GM23338 (cell line): Measurements from ENCODE around the gene LRMDA. TPM values are rescaled to one million over a fixed set of nuclear protein-coding genes. Genes with fewer than 3 reads are reported as not detected.

Experiments
- ATAC-seq: fragments of 200-7000 bp; cut with Tn5 transposase; 3 replicates; pipeline ENCODE4 v1.9.1; 2020
- DNase-seq: peaks from one replicate; pipeline ENCODE4 v3.0.0-alpha.2; 2015; ENCODE audit warnings: low spot score
- H2AFZ ChIP-seq: fragments of 200-600 bp; sonication (generic); 2 replicates; pipeline ENCODE4 v1.8.0; 2016; ENCODE audit warnings: antibody characterized with exemption, mild to moderate bottlenecking, moderate library complexity
- H3F3A ChIP-seq: fragments of 200-600 bp; sonication (generic); replicated peaks from 2 replicates; pipeline ENCODE4 v1.8.0; 2017; ENCODE audit warnings: antibody characterized with exemption, mixed run types, low read depth
- H3K27ac ChIP-seq: fragments of 200-600 bp; sonication (generic); 2 replicates; pipeline ENCODE4 v1.6.1; 2016; ENCODE audit warnings: low read depth
- H3K27me3 ChIP-seq: fragments of 200-600 bp; sonication (generic); 2 replicates; pipeline ENCODE4 v1.8.0; 2016; ENCODE audit warnings: mild to moderate bottlenecking, mixed run types, moderate library complexity; ENCODE audit not compliant: insufficient read depth
- H3K36me3 ChIP-seq: fragments of 200-600 bp; sonication (generic); 2 replicates; pipeline ENCODE4 v1.8.0; 2016; ENCODE audit warnings: mild to moderate bottlenecking; ENCODE audit not compliant: insufficient read depth
- H3K4me1 ChIP-seq: fragments of 200-600 bp; sonication (generic); 2 replicates; pipeline ENCODE4 v1.8.0; 2016; ENCODE audit warnings: mild to moderate bottlenecking, moderate library complexity; ENCODE audit not compliant: insufficient read depth
- H3K4me2 ChIP-seq: fragments of 200-600 bp; sonication (generic); 2 replicates; pipeline ENCODE4 v1.7.1; 2017; ENCODE audit warnings: mixed run types
- H3K4me3 ChIP-seq: fragments of 200-600 bp; sonication (generic); 2 replicates; pipeline ENCODE4 v1.6.1; 2016; ENCODE audit warnings: mixed run types
- H3K79me2 ChIP-seq: fragments of 200-600 bp; sonication (generic); replicated peaks from 2 replicates; pipeline ENCODE4 v1.8.0; 2017; ENCODE audit warnings: mild to moderate bottlenecking; ENCODE audit not compliant: insufficient read depth
- H3K9me2 ChIP-seq: fragments of 200-600 bp; sonication (generic); 2 replicates; pipeline ENCODE4 v1.8.0; 2017; ENCODE audit not compliant: insufficient read depth
- H4K20me1 ChIP-seq: fragments of 200-600 bp; sonication (generic); replicated peaks from 2 replicates; pipeline ENCODE4 v1.8.0; 2017; ENCODE audit warnings: mild to moderate bottlenecking; ENCODE audit not compliant: insufficient read depth
- H3K27ac Mint-ChIP-seq: 2 replicates; pipeline ENCODE4 v1.8.0; 2020; ENCODE audit warnings: inconsistent platforms, mild to moderate bottlenecking, moderate library complexity, mixed read lengths
- H3K27me3 Mint-ChIP-seq: 3 replicates; pipeline ENCODE4 v1.8.0; 2022; ENCODE audit warnings: low read depth, mild to moderate bottlenecking, moderate library complexity, mixed read lengths, inconsistent platforms; ENCODE audit not compliant: insufficient read depth, poor library complexity
- H3K36me3 Mint-ChIP-seq: 3 replicates; pipeline ENCODE4 v1.8.0; 2021; ENCODE audit warnings: low read depth, mild to moderate bottlenecking, inconsistent platforms, moderate library complexity, mixed read lengths
- H3K4me1 Mint-ChIP-seq: 3 replicates; pipeline ENCODE4 v1.8.0; 2020; ENCODE audit warnings: mild to moderate bottlenecking, inconsistent platforms, mixed read lengths
- H3K4me3 Mint-ChIP-seq: 3 replicates; pipeline ENCODE4 v1.8.0; 2021; ENCODE audit warnings: moderate library complexity, mild to moderate bottlenecking, inconsistent platforms, mixed read lengths
- H3K9me3 Mint-ChIP-seq: 3 replicates; pipeline ENCODE4 v1.8.0; 2020; ENCODE audit warnings: moderate library complexity, mild to moderate bottlenecking, inconsistent platforms, mixed read lengths
- CREB1 ChIP-seq: fragments of 250-450 bp; sonication (Bioruptor Pico); IDR thresholded peaks from 2 replicates; pipeline ENCODE4 v1.5.0; 2020; ENCODE audit warnings: low read depth, mild to moderate bottlenecking, moderate library complexity
- CTCF ChIP-seq, 2 experiments: fragments of 200-600 bp in 1 of 2; sonication (generic) in 1 of 2; conservative IDR thresholded peaks; 2 replicates each; pipeline versions ENCODE4 v1.5.1 to v1.6.1; 2016 to 2017; ENCODE audit warnings: antibody characterized with exemption in 2 of 2, low read depth in 2 of 2, mild to moderate bottlenecking in 2 of 2, moderate library complexity in 1 of 2
- EZH2 ChIP-seq: fragments of 200-600 bp; sonication (generic); IDR thresholded peaks from one replicate; pipeline ENCODE4 v1.8.0; 2017; ENCODE audit warnings: antibody characterized with exemption, mild to moderate bottlenecking, low read depth; ENCODE audit not compliant: unreplicated experiment
- EZH2phosphoT487 ChIP-seq: fragments of 200-600 bp; sonication (generic); IDR thresholded peaks from one replicate; pipeline ENCODE4 v1.8.1; 2018; ENCODE audit warnings: antibody characterized with exemption; ENCODE audit not compliant: unreplicated experiment
- NANOG ChIP-seq: IDR thresholded peaks from 2 replicates; pipeline ENCODE4 v1.6.1; 2016; ENCODE audit warnings: antibody characterized with exemption, borderline replicate concordance
- POLR2AphosphoS5 ChIP-seq: IDR thresholded peaks from 2 replicates; pipeline ENCODE4 v1.6.1; 2016; ENCODE audit warnings: antibody characterized with exemption, low read depth
- STAT1 ChIP-seq: IDR thresholded peaks from one replicate; pipeline ENCODE4 v1.6.1; 2016; ENCODE audit warnings: antibody characterized with exemption; ENCODE audit not compliant: unreplicated experiment
- ZNF331 ChIP-seq: fragments of 250-450 bp; sonication (Bioruptor Pico); IDR thresholded peaks from 2 replicates; pipeline ENCODE4 v1.5.0; 2020; ENCODE audit warnings: low read depth, mild to moderate bottlenecking, moderate library complexity
- ZNF462 ChIP-seq: fragments of 250-450 bp; sonication (Bioruptor Pico); IDR thresholded peaks from 2 replicates; pipeline ENCODE4 v1.5.0; 2020; ENCODE audit warnings: mild to moderate bottlenecking, moderate library complexity
- polyA plus RNA-seq: library from polyadenylated mRNA; unstranded; fragments of >200 nt; fragmentation: Nextera tagmentation; extraction: Ambion mirVana; gene quantifications from 2 replicates; pipeline ENCODE4 v1.2.1, GENCODE V29; 2016
- total RNA-seq: library from RNA; depleted of rRNA; stranded (reverse); fragments of >200 nt; shearing (Covaris generic); gene quantifications from 2 replicates; pipeline ENCODE4 v1.2.3, GENCODE V29; 2014

The LRMDA gene
- total and polyA plus RNA-seq, 2 experiments from 2014 or later, result 0.90 to 1.8 TPM

- no peak overlapping the region for H3K27ac Mint-ChIP-seq
- Histone ChIP-seq H4K20me1 (no peaks in the 10 kb centered on the region), H3K9me2 (peaks cover 8% of the 10 kb centered on the region; the same call in 1 of the 2 replicates), H3K4me1 (no peaks in the 10 kb centered on the region), H3K27ac (no peak overlapping the region), H3K4me2 (no peak overlapping the region), H3K79me2 (no peaks in the 10 kb centered on the region), H2AFZ (no peak overlapping the region), H3K4me3 (no peak overlapping the region), H3K27me3 (no peaks in the 10 kb centered on the region), H3F3A (no peaks in the 10 kb centered on the region), H3K36me3 (no peaks in the 10 kb centered on the region)
- no peak for ATAC-seq
- H3K4me1 Mint-ChIP-seq, result no peaks in the 10 kb centered on the region
- DNase-seq, result no peak
- peaks cover 2% of the 10 kb centered on the region for H3K27me3 Mint-ChIP-seq
- H3K36me3 Mint-ChIP-seq, result no peaks in the 10 kb centered on the region
- no peaks in the 10 kb centered on the region for H3K9me3 Mint-ChIP-seq
- H3K4me3 Mint-ChIP-seq, result no peak overlapping the region
- TF ChIP-seq STAT1 (no peak), CTCF (conservative IDR thresholded peaks at IDR 0.05; ENCODE audit: low read depth in 2 of 2) (no peak)
Observed at GRCh38 chr10:75724047-75724446, 292.6 kb downstream of the LRMDA start.

GRCh38 chr10:75726522-75727483, 295.4 kb downstream of the LRMDA start:
- H3F3A ChIP-seq, result no peaks in the 10 kb centered on the region
- no peaks in the 10 kb centered on the region for H3K27me3 Mint-ChIP-seq
- H3K27ac Mint-ChIP-seq, result no peak overlapping the region
- H3K27ac ChIP-seq, result no peak overlapping the region
- H3K79me2 ChIP-seq, result no peaks in the 10 kb centered on the region
- no peak for ATAC-seq
- no peaks in the 10 kb centered on the region for H3K36me3 ChIP-seq
- H3K9me2 ChIP-seq, result peaks cover 5% of the 10 kb centered on the region; the same call in 1 of the 2 replicates
- H3K27me3 ChIP-seq, result no peaks in the 10 kb centered on the region
- H3K4me3 Mint-ChIP-seq, result no peak overlapping the region
- no peak for DNase-seq
- H2AFZ ChIP-seq, result no peak overlapping the region
- H4K20me1 ChIP-seq, result no peaks in the 10 kb centered on the region
- no peaks in the 10 kb centered on the region for H3K4me1 ChIP-seq
- no peak overlapping the region for H3K4me2 ChIP-seq
- H3K9me3 Mint-ChIP-seq, result no peaks in the 10 kb centered on the region
- no peaks in the 10 kb centered on the region for H3K36me3 Mint-ChIP-seq
- no peak overlapping the region for H3K4me3 ChIP-seq
- no peaks in the 10 kb centered on the region for H3K4me1 Mint-ChIP-seq
- TF ChIP-seq POLR2AphosphoS5, result no peak
- no peak for TF ChIP-seq CREB1 (CRISPR knock-in tag)
- TF ChIP-seq ZNF331 (CRISPR knock-in tag), result no peak
- TF ChIP-seq NANOG, result no peak
- no peak for TF ChIP-seq CTCF (conservative IDR thresholded peaks at IDR 0.05; ENCODE audit: low read depth in 2 of 2)
- TF ChIP-seq STAT1, result no peak
- TF ChIP-seq ZNF462 (CRISPR knock-in tag), result no peak
- no peak for TF ChIP-seq EZH2phosphoT487
- TF ChIP-seq EZH2, result no peak
